Fibroblast of lung (primary cell): ENCODE results near the gene H2AZ2. TPM values are rescaled to one million over a fixed set of nuclear protein-coding genes. Genes with fewer than 3 reads are reported as not detected.

ENCODE experiments used
- DNase-seq, 2 donors: peaks; one replicate each; pipeline versions ENCODE4 v3.0.0 to v3.0.0-alpha.2; 2010; ENCODE audit warnings: low read depth in 2 of 2
- H2AFZ ChIP-seq: 2 replicates; pipeline ENCODE4 v1.5.1; 2012; ENCODE audit warnings: low read length, control low read depth, inconsistent platforms
- H3K27ac ChIP-seq: 2 replicates; pipeline ENCODE4 v1.5.1; 2011; ENCODE audit warnings: low read length, control low read depth; ENCODE audit not compliant: insufficient read depth
- H3K27me3 ChIP-seq: 2 replicates; pipeline ENCODE4 v1.5.1; 2011; ENCODE audit warnings: mild to moderate bottlenecking, low read length; ENCODE audit not compliant: control insufficient read depth, insufficient read depth
- H3K36me3 ChIP-seq: 2 replicates; pipeline ENCODE4 v1.5.1; 2011; ENCODE audit warnings: low read length; ENCODE audit not compliant: control insufficient read depth, insufficient read depth
- H3K4me1 ChIP-seq: 2 replicates; pipeline ENCODE4 v1.5.1; 2011; ENCODE audit warnings: low read length; ENCODE audit not compliant: control insufficient read depth, insufficient read depth; ENCODE audit errors: extremely low read depth
- H3K4me2 ChIP-seq: 2 replicates; pipeline ENCODE4 v1.5.1; 2011; ENCODE audit warnings: low read length, control low read depth; ENCODE audit not compliant: insufficient read depth; ENCODE audit errors: extremely low read depth
- H3K4me3 ChIP-seq, 4 experiments: fragments of 200-600 bp in 1 of 4; sonication (generic) in 1 of 4; replicated peaks in 1 of 4; 2 replicates each; pipeline ENCODE4 v1.5.1; 2011 to 2016; ENCODE audit warnings: low read length in 4 of 4, low read depth in 3 of 4, mild to moderate bottlenecking in 3 of 4, control low read depth in 2 of 4, inconsistent platforms in 1 of 4, mixed read lengths in 1 of 4; ENCODE audit not compliant: insufficient read depth in 1 of 4; ENCODE audit errors: control extremely low read depth in 1 of 4
- H3K79me2 ChIP-seq: 2 replicates; pipeline ENCODE4 v1.5.1; 2012; ENCODE audit warnings: mild to moderate bottlenecking, low read length, inconsistent platforms; ENCODE audit not compliant: control insufficient read depth, insufficient read depth
- H3K9ac ChIP-seq: 2 replicates; pipeline ENCODE4 v1.5.1; 2011; ENCODE audit warnings: mild to moderate bottlenecking, low read length, control low read depth; ENCODE audit not compliant: insufficient read depth
- H3K9me3 ChIP-seq: 2 replicates; pipeline ENCODE4 v1.5.1; 2012; ENCODE audit warnings: low read depth, low read length; ENCODE audit not compliant: control insufficient read depth, insufficient read depth
- H4K20me1 ChIP-seq: 2 replicates; pipeline ENCODE4 v1.5.1; 2011; ENCODE audit warnings: low read length; ENCODE audit not compliant: control insufficient read depth, insufficient read depth; ENCODE audit errors: extremely low read depth
- EZH2 ChIP-seq: IDR thresholded peaks from 2 replicates; pipeline ENCODE4 v1.5.1; 2012; ENCODE audit warnings: low read length, control low read depth, mild to moderate bottlenecking; ENCODE audit errors: missing control alignments
- polyA plus RNA-seq, 2 donors: library from polyadenylated mRNA; depleted of rRNA in 1 of 2; stranded (reverse) in 1 of 2; unstranded in 1 of 2; fragments of >200 nt; gene quantifications; 2 replicates each; pipeline ENCODE4 v1.2.1, GENCODE V29; 2011 to 2012; ENCODE audit warnings: missing spikeins in 1 of 2
- total RNA-seq: library from RNA; depleted of rRNA; stranded (reverse); fragments of >200 nt; gene quantifications from 2 replicates; pipeline ENCODE4 v1.2.1, GENCODE V29; 2014
- TF ChIP-seq, protein P1 (sequence below), 2 donors: IDR thresholded peaks in 1 of 2; conservative IDR thresholded peaks in 1 of 2; 1 replicate in 1 of 2; 2 replicates in 1 of 2; pipeline ENCODE4 v1.5.1; 2011 to 2012; ENCODE audit warnings: low read length in 2 of 2, control low read depth in 1 of 2, inconsistent platforms in 1 of 2, low read depth in 1 of 2, mild to moderate bottlenecking in 1 of 2

The H2AZ2 gene
- total and polyA plus RNA-seq, 2 donors (not counting 1 experiment from before 2014, with no cell fraction given), result 170 to 230 TPM

DNA sequence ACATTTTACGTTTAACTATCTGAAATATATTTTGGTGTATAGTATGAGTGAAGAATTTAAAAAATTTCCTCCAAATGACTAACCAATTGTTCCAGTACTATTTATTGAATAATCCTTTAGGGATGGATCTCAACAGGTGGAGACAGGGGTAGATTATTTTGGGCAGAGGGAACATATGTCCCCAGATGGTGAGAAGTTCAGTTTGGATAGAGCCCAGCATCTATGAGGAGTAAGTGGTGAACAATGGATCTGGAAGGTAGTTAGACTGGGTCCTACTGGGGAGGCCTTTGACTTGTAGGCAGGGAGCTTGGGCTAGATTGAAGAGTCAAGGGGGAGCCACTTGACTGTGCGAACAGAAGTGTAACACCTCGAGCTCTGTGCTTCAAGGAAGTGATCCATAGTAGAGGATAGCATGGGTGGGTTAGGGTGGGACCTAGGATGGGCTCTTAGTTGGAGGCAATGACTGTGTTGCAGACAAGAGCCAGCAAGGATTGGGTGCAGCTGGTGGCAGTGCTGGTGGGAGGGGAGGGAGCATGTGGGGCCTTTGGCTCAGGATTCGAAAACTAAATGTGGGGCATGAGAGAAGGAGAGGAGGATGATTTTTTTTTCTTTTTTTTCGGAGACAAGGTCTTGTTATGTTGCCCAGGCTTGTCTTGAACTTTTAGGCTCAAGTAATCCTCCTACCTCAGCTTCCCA is 41.3 kb upstream of the H2AZ2 start:
- Histone ChIP-seq H3K9ac (no peak overlapping the region), H3K27ac (no peak overlapping the region), H3K4me1 (no peaks in the 10 kb centered on the region), H3K4me3 (no peak overlapping the region), H3K36me3 (no peaks in the 10 kb centered on the region), H2AFZ (no peak overlapping the region), H3K79me2 (peaks cover 9% of the 10 kb centered on the region), H3K4me2 (no peak overlapping the region), H4K20me1 (no peaks in the 10 kb centered on the region), H3K9me3 (no peaks in the 10 kb centered on the region), H3K27me3 (no peaks in the 10 kb centered on the region)
- TF ChIP-seq, protein P1, sequence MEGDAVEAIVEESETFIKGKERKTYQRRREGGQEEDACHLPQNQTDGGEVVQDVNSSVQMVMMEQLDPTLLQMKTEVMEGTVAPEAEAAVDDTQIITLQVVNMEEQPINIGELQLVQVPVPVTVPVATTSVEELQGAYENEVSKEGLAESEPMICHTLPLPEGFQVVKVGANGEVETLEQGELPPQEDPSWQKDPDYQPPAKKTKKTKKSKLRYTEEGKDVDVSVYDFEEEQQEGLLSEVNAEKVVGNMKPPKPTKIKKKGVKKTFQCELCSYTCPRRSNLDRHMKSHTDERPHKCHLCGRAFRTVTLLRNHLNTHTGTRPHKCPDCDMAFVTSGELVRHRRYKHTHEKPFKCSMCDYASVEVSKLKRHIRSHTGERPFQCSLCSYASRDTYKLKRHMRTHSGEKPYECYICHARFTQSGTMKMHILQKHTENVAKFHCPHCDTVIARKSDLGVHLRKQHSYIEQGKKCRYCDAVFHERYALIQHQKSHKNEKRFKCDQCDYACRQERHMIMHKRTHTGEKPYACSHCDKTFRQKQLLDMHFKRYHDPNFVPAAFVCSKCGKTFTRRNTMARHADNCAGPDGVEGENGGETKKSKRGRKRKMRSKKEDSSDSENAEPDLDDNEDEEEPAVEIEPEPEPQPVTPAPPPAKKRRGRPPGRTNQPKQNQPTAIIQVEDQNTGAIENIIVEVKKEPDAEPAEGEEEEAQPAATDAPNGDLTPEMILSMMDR (conservative IDR thresholded peaks at IDR 0.05 in 1 of 2, IDR thresholded peaks at IDR 0.05 in 1 of 2; ENCODE audit: low read depth in 1 of 2, low read length in 2 of 2), result no peak
- TF ChIP-seq EZH2, result no peak
- DNase-seq, result no peak

DNA sequence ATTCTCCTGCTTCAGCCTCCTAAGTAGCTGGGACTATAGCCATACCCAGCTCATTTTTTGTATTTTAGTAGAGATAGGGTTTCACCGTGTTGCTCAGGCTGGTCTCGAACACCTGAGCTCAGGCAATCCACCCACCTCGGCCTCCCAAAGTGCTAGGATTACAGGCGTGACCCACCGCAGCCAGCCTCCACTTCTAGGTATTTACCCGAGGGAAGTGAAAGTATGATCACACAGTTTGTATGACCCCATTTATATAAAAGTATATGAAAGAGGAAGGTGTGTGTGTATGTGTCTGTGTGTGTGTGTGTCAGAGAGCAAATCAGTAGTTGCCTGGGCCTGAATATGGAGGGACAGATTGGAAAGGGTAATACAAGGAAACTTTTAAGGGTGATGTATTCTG is 39.4 kb upstream of the H2AZ2 start:
- no peaks in the 10 kb centered on the region for H3K9me3 ChIP-seq
- no peak overlapping the region for H3K4me3 ChIP-seq
- H3K27ac ChIP-seq, result no peak overlapping the region
- H3K4me2 ChIP-seq, result no peak overlapping the region
- H3K9ac ChIP-seq, result no peak overlapping the region
- H3K79me2 ChIP-seq, result peaks cover 29% of the 10 kb centered on the region
- H2AFZ ChIP-seq, result no peak overlapping the region
- TF ChIP-seq, protein P1 (conservative IDR thresholded peaks at IDR 0.05 in 1 of 2, IDR thresholded peaks at IDR 0.05 in 1 of 2; ENCODE audit: low read depth in 1 of 2, low read length in 2 of 2), result no peak
- TF ChIP-seq EZH2, result no peak
- no peaks in the 10 kb centered on the region for H3K36me3 ChIP-seq
- no peaks in the 10 kb centered on the region for H4K20me1 ChIP-seq
- no peak for DNase-seq
- peaks cover 2% of the 10 kb centered on the region for H3K4me1 ChIP-seq
- H3K27me3 ChIP-seq, result no peaks in the 10 kb centered on the region

DNA sequence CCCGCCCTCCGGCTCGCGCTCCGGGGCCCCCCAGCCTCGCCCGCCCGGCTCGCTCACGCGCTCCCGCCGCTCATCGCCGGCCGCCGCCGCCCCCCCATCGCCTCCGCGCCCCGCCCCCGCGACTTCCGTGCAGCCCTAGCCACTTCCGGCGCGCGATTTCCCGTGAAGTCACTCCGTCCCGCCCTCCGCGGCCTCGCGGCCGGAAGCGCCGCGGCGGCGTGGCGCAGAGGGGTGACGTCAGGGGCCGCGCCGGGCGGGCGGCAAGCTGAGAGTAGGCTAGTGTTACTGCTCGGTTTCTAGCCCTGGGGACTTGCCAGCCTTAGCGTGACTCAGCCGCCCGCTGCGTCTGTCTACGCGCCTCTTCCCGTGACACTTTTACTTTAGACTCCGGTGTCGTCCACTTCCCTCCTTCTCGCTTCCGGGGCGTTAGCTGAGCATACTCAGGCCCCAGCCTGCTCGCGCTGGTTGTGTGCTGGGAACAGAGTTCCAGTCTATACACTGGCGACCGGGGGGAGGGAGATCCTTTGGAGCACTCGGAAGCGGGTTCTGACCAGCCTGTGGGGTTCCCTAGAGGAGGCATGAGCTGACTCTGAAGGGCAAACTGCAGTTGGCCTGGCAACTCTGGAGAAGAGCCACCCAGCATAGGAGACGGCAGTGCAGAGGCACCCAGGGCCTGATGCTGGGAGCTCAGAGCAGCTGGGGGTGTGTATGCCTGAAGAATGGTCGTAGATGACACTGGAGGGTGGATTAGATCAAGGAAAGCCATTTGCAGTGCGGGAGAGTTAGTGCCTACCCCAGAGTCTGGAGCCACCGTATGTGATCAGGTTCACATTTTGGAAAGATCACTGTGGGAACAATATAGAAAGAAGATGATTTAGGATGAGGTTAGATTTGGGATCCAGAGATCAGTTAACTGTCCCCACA is 37.8 kb upstream of the H2AZ2 start, which contains the start of gene PURB:
Gene PURB (minus strand): TSS at position 137 of the 924 bp plus-strand sequence. CDS start 182 bp downstream, outside the sequence.
- Histone ChIP-seq H4K20me1 (no peaks in the 10 kb centered on the region), H3K27ac (peak within 1 kb of the TSS; percentile 99), H3K4me3 (peak within 1 kb of the TSS; percentile 73 to 90 (median 80)), H3K4me2 (peak within 1 kb of the TSS; percentile 99), H3K79me2 (peaks cover 43% of the 10 kb centered on the region), H3K4me1 (peaks cover 5% of the 10 kb centered on the region), H2AFZ (peak within 1 kb of the TSS; percentile 47), H3K9ac (peak within 1 kb of the TSS; percentile 96), H3K27me3 (no peaks in the 10 kb centered on the region), H3K9me3 (no peaks in the 10 kb centered on the region), H3K36me3 (no peaks in the 10 kb centered on the region)
- DNase-seq, result peak; percentile 97
- TF ChIP-seq EZH2, result no peak
- TF ChIP-seq, protein P1 (conservative IDR thresholded peaks at IDR 0.05 in 1 of 2, IDR thresholded peaks at IDR 0.05 in 1 of 2; ENCODE audit: low read depth in 1 of 2, low read length in 2 of 2), result no peak
